Testis (tissue), 3 donors: ENCODE measurements around the gene OTOF. TPM values are rescaled to one million over a fixed set of nuclear protein-coding genes. Genes with fewer than 3 reads are reported as not detected.

ENCODE experiments used
- DNase-seq: peaks from one replicate; pipeline ENCODE4 v3.0.0-alpha.2; 2019
- H3K27ac ChIP-seq, 2 donors: fragments of 200-600 bp; sonication (generic); one replicate each; pipeline ENCODE4 v1.5.1; 2019
- H3K27me3 ChIP-seq: fragments of 200-600 bp; sonication (generic); one replicate; pipeline ENCODE4 v1.5.1; 2019
- H3K36me3 ChIP-seq: fragments of 200-600 bp; sonication (generic); one replicate; pipeline ENCODE4 v1.5.1; 2017; ENCODE audit warnings: low read depth; ENCODE audit errors: missing control alignments
- H3K4me1 ChIP-seq: fragments of 200-600 bp; sonication (generic); one replicate; pipeline ENCODE4 v1.5.1; 2019
- H3K4me3 ChIP-seq, 2 donors: fragments of 200-600 bp; sonication (generic); one replicate each; pipeline ENCODE4 v1.5.1; 2017 to 2019
- H3K9me3 ChIP-seq: fragments of 200-600 bp; sonication (generic); one replicate; pipeline ENCODE4 v1.5.1; 2017
- CTCF ChIP-seq, 3 experiments: fragments of 450-650 bp in 2 of 3; fragments of 200-600 bp in 1 of 3; sonication (generic) in 1 of 3; IDR thresholded peaks; one replicate each; pipeline ENCODE4 v1.5.1; 2016 to 2019; ENCODE audit warnings: antibody characterized with exemption in 3 of 3, mild to moderate bottlenecking in 2 of 3, moderate library complexity in 1 of 3
- POLR2A ChIP-seq: fragments of 450-650 bp; IDR thresholded peaks from one replicate; pipeline ENCODE4 v1.6.1; 2017; ENCODE audit warnings: antibody characterized with exemption, mild to moderate bottlenecking, moderate library complexity
- WGBS, 2 donors: methylation state at CpG; one replicate each; pipeline ENCODE4 v1.1.5; 2018; 5-methylcytosine and 5-hydroxymethylcytosine counted together
- intact Hi-C: fragments of 100-400 bp; cut with DNase I; formaldehyde crosslinking; loops from one replicate; pipeline ENCODE4 v1.15.1; 2023; ENCODE audit warnings: low total_unique reads
- polyA plus RNA-seq: library from polyadenylated mRNA; stranded (reverse); fragments of 350-450 nt; fragmentation: Illumina TruSeq; extraction: RNeasy Lipid Tissue Mini Kit (QIAGEN cat#74804); gene quantifications from one replicate; pipeline ENCODE4 v1.2.3, GENCODE V29; 2014; ENCODE audit warnings: low read depth, low replicate concordance; ENCODE audit not compliant: insufficient read depth
- total RNA-seq, 2 donors: library from RNA; depleted of rRNA; stranded (reverse); fragments of >200 nt; gene quantifications; one replicate each; pipeline ENCODE4 v1.2.3, GENCODE V29; 2016

The OTOF gene
- total and polyA plus RNA-seq, 3 donors from 2014 or later, result 1.6 to 2.2 (median 1.7) TPM

- intact Hi-C loops, result no loop called here
- DNase-seq, result no peak
- Histone ChIP-seq H3K9me3 (no peaks in the 10 kb centered on the region), H3K4me1 (peaks cover 3% of the 10 kb centered on the region), H3K27me3 (no peaks in the 10 kb centered on the region), H3K4me3 (no peak overlapping the region), H3K36me3 (no peaks in the 10 kb centered on the region), H3K27ac (no peak overlapping the region)
- 91 to 98% methylated on average over 2 of the region's 2 CpGs for WGBS, 2 donors
- TF ChIP-seq POLR2A (no peak), CTCF (IDR thresholded peaks at IDR 0.05) (no peak)
Observed at GRCh38 chr2:26435106-26435505, 42.8 kb downstream of the OTOF start.

GRCh38 chr2:26432859-26433258 is 45.1 kb downstream of the OTOF start:
- 31 to 54% methylated on average over 2 of the region's 2 CpGs for WGBS, 2 donors
- H3K4me1 ChIP-seq, result peaks cover 3% of the 10 kb centered on the region
- H3K36me3 ChIP-seq, result no peaks in the 10 kb centered on the region
- no peaks in the 10 kb centered on the region for H3K27me3 ChIP-seq
- peak overlapping the region in 1 of 2 donors; percentile 33 for H3K27ac ChIP-seq
- no peak overlapping the region for H3K4me3 ChIP-seq
- no peaks in the 10 kb centered on the region for H3K9me3 ChIP-seq
- intact Hi-C loops, result no loop called here
- DNase-seq, result no peak
- TF ChIP-seq POLR2A (no peak), CTCF (IDR thresholded peaks at IDR 0.05) (no peak)

- H3K27me3 ChIP-seq, result no peaks in the 10 kb centered on the region
- H3K4me3 ChIP-seq, result no peak overlapping the region
- peak overlapping the region; percentile 33 to 41 for H3K27ac ChIP-seq
- intact Hi-C loops, result no loop called here
- H3K4me1 ChIP-seq, result peaks cover 3% of the 10 kb centered on the region
- H3K9me3 ChIP-seq, result no peaks in the 10 kb centered on the region
- DNase-seq, result no peak
- TF ChIP-seq POLR2A, result no peak
- no peak for TF ChIP-seq CTCF (IDR thresholded peaks at IDR 0.05)
- no peaks in the 10 kb centered on the region for H3K36me3 ChIP-seq
Observed at GRCh38 chr2:26432363-26432762, 45.6 kb downstream of the OTOF start.

GRCh38 chr2:26430826-26431225 is 47.1 kb downstream of the OTOF start:
- H3K9me3 ChIP-seq, result no peaks in the 10 kb centered on the region
- 94 to 95% methylated on average over 7 of the region's 7 CpGs for WGBS, 2 donors
- TF ChIP-seq POLR2A (no peak), CTCF (IDR thresholded peaks at IDR 0.05) (no peak)
- no peak overlapping the region for H3K27ac ChIP-seq
- no peak for DNase-seq
- no peak overlapping the region for H3K4me3 ChIP-seq
- no peaks in the 10 kb centered on the region for H3K27me3 ChIP-seq
- intact Hi-C loops, result no loop called here
- no peaks in the 10 kb centered on the region for H3K36me3 ChIP-seq
- peaks cover 3% of the 10 kb centered on the region for H3K4me1 ChIP-seq

GRCh38 chr2:26429779-26430578 is 47.9 kb downstream of the OTOF start:
- H3K9me3 ChIP-seq, result no peaks in the 10 kb centered on the region
- no peak for DNase-seq
- TF ChIP-seq POLR2A (no peak), CTCF (IDR thresholded peaks at IDR 0.05) (no peak)
- no peak overlapping the region for H3K4me3 ChIP-seq
- 79 to 80% methylated on average over 8 of the region's 8 CpGs for WGBS, 2 donors
- H3K27ac ChIP-seq, result no peak overlapping the region
- H3K36me3 ChIP-seq, result no peaks in the 10 kb centered on the region
- peaks cover 3% of the 10 kb centered on the region for H3K4me1 ChIP-seq
- intact Hi-C loops, result no loop called here
- no peaks in the 10 kb centered on the region for H3K27me3 ChIP-seq
